ENCODE measurements around the gene IFI16. TPM values are rescaled to one million over a fixed set of nuclear protein-coding genes. Genes with fewer than 3 reads are reported as not detected.

The IFI16 gene
- total RNA-seq, 6 donors from 2014 or later = 43.8 to 108 (median 66.2) TPM

DNA sequence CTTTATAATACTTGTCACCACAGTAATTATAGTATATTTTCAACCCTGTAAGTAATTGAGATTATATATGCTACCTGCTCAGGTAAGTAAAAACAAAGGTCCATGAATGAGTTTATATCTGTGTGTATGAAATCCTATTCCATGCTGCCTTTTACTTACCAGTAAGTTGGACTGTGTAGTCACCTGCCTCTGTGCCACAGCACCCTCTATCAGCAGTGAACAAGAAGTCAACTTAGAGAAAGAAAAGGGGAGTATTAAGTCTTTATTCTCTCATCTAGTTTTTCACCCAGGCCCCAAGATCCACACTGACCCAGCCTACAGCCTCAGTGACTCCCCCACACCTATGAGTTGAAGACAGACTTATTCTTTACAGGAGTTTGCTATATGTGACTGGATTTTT is 36.9 kb upstream of the IFI16 start:
- no peak for DNase-seq
- ATAC-seq (ENCODE audit: low FRiP score in 2 of 2) = no peak
- no peaks in the 10 kb centered on the region for H3K27me3 ChIP-seq
- H3K27ac ChIP-seq = no peak overlapping the region
- no peaks in the 10 kb centered on the region for H3K9me3 ChIP-seq
- H3K4me1 ChIP-seq = no peaks in the 10 kb centered on the region
- H3K36me3 ChIP-seq = no peaks in the 10 kb centered on the region
- TF ChIP-seq EP300 (IDR thresholded peaks at IDR 0.05) (no peak), POLR2AphosphoS5 (IDR thresholded peaks at IDR 0.05) (no peak), POLR2A (IDR thresholded peaks at IDR 0.05) (no peak)
- TF ChIP-seq, protein P1, sequence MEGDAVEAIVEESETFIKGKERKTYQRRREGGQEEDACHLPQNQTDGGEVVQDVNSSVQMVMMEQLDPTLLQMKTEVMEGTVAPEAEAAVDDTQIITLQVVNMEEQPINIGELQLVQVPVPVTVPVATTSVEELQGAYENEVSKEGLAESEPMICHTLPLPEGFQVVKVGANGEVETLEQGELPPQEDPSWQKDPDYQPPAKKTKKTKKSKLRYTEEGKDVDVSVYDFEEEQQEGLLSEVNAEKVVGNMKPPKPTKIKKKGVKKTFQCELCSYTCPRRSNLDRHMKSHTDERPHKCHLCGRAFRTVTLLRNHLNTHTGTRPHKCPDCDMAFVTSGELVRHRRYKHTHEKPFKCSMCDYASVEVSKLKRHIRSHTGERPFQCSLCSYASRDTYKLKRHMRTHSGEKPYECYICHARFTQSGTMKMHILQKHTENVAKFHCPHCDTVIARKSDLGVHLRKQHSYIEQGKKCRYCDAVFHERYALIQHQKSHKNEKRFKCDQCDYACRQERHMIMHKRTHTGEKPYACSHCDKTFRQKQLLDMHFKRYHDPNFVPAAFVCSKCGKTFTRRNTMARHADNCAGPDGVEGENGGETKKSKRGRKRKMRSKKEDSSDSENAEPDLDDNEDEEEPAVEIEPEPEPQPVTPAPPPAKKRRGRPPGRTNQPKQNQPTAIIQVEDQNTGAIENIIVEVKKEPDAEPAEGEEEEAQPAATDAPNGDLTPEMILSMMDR (IDR thresholded peaks at IDR 0.05) = no peak
- H3K4me3 ChIP-seq = no peak overlapping the region

DNA sequence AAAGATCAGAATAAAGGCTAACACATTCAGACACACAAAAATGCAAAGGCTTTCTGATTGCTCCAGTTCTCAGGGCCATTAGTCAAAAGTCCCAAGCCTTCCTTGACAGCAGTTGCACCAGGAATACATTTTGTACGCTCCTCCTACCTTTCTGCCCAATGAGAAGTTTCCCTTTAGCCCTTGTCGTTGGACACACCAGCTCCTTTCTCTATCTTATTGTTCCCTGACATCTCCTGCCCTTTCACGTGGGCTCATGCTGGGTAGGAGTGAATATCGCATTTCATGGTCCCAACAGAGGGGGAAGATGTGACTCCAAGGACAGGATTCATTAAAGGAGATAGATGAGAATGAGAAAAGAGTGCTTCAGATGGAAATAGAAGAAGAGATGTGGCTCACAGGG is 33.5 kb upstream of the IFI16 start:
- WGBS, 2 donors = 46 to 47% methylated on average over 4 of the region's 4 CpGs

DNA sequence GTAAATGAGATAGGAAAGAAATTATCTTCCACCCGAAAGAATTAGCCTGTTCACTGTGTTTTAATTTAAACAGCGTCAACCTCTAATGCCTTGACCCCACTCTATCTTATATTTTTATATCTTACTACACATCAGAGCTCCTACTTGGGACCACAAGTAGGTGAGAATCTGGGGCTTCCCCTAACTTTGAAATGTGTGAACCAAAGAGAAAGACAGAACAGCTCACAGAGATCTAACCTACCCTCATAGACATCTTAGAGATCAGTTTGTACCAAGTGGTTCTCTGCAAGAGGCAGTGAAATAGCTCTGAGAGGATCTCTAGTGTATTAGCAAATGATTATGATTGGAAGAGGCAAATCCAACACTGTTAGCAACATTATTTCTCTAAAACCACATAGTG is 31.0 kb upstream of the IFI16 start:
- H3K4me1 ChIP-seq = no peaks in the 10 kb centered on the region
- no peaks in the 10 kb centered on the region for H3K36me3 ChIP-seq
- H3K4me3 ChIP-seq = no peak overlapping the region
- H3K27me3 ChIP-seq = no peaks in the 10 kb centered on the region
- ATAC-seq (ENCODE audit: low FRiP score in 2 of 2) (no peak), DNase-seq (no peak)
- 41 to 50% methylated on average over 2 of the region's 2 CpGs for WGBS, 2 donors
- H3K9me3 ChIP-seq = peaks cover 0 to 4% (median 0%) of the 10 kb centered on the region in 4 donors
- TF ChIP-seq, protein P1 (IDR thresholded peaks at IDR 0.05) = no peak
- TF ChIP-seq POLR2AphosphoS5 (IDR thresholded peaks at IDR 0.05) (no peak), POLR2A (IDR thresholded peaks at IDR 0.05) (no peak)
- H3K27ac ChIP-seq = no peak overlapping the region

More for the DNA sequence above, 33.5 kb upstream of the IFI16 start:
- ATAC-seq (ENCODE audit: low FRiP score in 2 of 2) (no peak), DNase-seq (no peak)
- Histone ChIP-seq H3K36me3 (no peaks in the 10 kb centered on the region), H3K4me3 (no peak overlapping the region), H3K9me3 (peaks cover 0 to 2% (median 0%) of the 10 kb centered on the region in 4 donors), H3K27me3 (no peaks in the 10 kb centered on the region), H3K4me1 (no peaks in the 10 kb centered on the region), H3K27ac (no peak overlapping the region)
- no peak for TF ChIP-seq EP300 (IDR thresholded peaks at IDR 0.05)
- no peak for TF ChIP-seq POLR2AphosphoS5 (IDR thresholded peaks at IDR 0.05)
- no peak for TF ChIP-seq POLR2A (IDR thresholded peaks at IDR 0.05)
- TF ChIP-seq, protein P1 (IDR thresholded peaks at IDR 0.05) = no peak

DNA sequence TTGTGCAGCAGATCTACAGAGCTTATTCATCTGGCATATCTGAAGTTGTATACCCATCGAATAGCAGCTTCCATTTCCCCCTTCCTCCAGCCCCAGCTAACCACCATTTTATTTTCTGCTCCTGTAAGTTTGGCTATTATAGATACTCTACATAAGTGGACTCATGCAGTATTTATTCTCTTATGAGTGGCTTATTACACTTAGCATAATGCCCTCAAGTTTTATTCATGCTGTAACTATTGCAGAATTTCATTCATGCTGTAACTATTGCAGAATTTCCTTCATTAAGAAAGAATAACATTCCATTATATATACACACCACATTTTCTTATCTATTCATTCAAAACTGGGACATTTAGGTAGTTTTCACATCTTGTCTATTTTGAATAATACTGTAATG is 30.5 kb upstream of the IFI16 start:
- Histone ChIP-seq H3K27me3 (no peaks in the 10 kb centered on the region), H3K4me1 (no peaks in the 10 kb centered on the region), H3K27ac (no peak overlapping the region), H3K36me3 (no peaks in the 10 kb centered on the region), H3K4me3 (no peak overlapping the region), H3K9me3 (peaks cover 0 to 4% (median 0%) of the 10 kb centered on the region in 4 donors)
- TF ChIP-seq, protein P1 (IDR thresholded peaks at IDR 0.05) = no peak
- no peak for TF ChIP-seq POLR2AphosphoS5 (IDR thresholded peaks at IDR 0.05)
- no peak for TF ChIP-seq EP300 (IDR thresholded peaks at IDR 0.05)
- no peak for TF ChIP-seq POLR2A (IDR thresholded peaks at IDR 0.05)
- ATAC-seq (ENCODE audit: low FRiP score in 2 of 2) (no peak), DNase-seq (no peak)
- WGBS, 2 donors = 70 to 95% methylated on average over 1 of the region's 1 CpG

DNA sequence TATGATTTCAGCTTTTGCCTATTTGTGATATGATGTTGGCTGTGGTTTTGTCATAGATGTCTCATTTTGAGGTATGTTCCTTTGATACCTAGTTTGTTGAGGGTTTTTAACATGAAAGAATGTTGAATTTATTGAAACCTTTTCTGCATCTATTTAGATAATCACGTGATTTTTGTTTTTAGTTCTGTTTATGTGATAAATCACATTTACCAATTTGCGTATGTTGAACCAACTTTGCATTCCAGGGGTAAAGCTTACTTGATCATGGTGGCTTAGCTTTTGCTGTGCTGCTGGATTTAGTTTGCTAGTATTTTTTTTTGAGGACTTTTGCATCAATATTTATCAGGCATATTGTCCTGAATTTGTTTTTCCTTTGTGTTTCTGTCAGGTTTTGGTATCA is 26.5 kb upstream of the IFI16 start:
- TF ChIP-seq EP300 (IDR thresholded peaks at IDR 0.05) (no peak), POLR2A (IDR thresholded peaks at IDR 0.05) (no peak), POLR2AphosphoS5 (IDR thresholded peaks at IDR 0.05) (no peak)
- TF ChIP-seq, protein P1 (IDR thresholded peaks at IDR 0.05) = no peak
- ATAC-seq (ENCODE audit: low FRiP score in 2 of 2) = no peak
- no peaks in the 10 kb centered on the region for H3K27me3 ChIP-seq
- H3K4me3 ChIP-seq = no peak overlapping the region
- no peak for DNase-seq
- 82 to 83% methylated on average over 2 of the region's 2 CpGs for WGBS, 2 donors
- no peaks in the 10 kb centered on the region for H3K4me1 ChIP-seq
- H3K36me3 ChIP-seq = no peaks in the 10 kb centered on the region
- peaks cover 0 to 4% (median 0%) of the 10 kb centered on the region in 4 donors for H3K9me3 ChIP-seq
- no peak overlapping the region for H3K27ac ChIP-seq

Data from upper lobe of left lung (tissue), 6 donors.